HS-27A (cell line): Measurements from ENCODE around the gene HMOX1.
A peak's percentile ranks its signal among the peaks of the same experiment; 100 is the strongest.
"Not testable (repeated sequence)": the region's sequence is repeated elsewhere in the genome, so short reads cannot be mapped to it uniquely, and the experiment has no call there.

Experiments
- DNase-seq: peaks from one replicate; pipeline ENCODE4 v3.0.0-alpha.2; 2012; ENCODE audit warnings: low read depth, missing footprints

The HMOX1 gene

GRCh38 chr22:35350539-35351503, 30.1 kb upstream of the HMOX1 start:
- peak; percentile 71 for DNase-seq

DNA sequence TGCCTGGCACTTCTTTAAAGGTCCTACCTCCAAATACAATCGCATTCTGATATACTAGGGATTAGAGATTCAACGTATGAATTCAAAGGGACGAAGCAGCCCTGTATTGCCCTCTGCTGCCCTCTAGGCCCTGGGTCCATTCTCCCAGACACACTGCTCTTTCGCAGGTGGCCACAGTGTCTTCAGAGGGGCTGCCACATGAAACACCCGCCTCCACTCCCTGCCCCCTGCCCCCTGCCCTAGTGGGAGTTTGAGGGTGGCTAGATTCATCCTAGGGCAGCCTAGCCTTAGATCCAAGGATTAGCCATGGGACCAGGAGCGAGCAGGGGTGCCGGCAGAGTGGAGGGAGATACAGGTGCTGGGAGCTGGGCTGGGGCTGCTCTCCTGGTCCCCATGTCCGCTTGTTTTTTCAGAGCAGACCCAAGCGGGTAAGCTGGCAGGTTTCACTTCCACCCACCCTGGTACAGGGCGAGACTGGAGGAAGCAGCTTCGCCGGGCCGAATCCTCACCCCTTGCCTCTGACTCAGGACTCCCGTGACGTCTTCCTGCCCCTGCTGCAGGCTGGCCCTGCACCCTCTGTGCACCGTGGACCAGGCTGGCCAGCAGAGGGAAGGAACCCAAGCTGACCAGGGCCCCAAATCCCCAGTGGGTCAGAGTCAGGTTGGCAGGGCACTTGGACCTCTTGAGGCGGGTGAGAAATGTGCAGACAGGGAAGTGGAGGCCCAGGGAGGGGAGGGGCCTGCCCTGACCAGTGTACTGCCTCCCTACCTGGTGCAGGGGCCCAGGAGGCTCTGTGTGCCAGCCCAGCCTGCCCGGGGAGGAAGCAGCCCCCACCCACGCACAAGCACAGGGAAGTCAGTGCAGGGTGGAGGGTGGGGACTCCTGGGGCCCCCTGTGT, 28.4 kb upstream of the HMOX1 start:
- no peak for DNase-seq

GRCh38 chr22:35353318-35353717, 27.6 kb upstream of the HMOX1 start:
- no peak for DNase-seq

- DNase-seq = no peak
These were observed 26.8 kb upstream of the HMOX1 start for GRCh38 chr22:35354068-35354467.

DNA sequence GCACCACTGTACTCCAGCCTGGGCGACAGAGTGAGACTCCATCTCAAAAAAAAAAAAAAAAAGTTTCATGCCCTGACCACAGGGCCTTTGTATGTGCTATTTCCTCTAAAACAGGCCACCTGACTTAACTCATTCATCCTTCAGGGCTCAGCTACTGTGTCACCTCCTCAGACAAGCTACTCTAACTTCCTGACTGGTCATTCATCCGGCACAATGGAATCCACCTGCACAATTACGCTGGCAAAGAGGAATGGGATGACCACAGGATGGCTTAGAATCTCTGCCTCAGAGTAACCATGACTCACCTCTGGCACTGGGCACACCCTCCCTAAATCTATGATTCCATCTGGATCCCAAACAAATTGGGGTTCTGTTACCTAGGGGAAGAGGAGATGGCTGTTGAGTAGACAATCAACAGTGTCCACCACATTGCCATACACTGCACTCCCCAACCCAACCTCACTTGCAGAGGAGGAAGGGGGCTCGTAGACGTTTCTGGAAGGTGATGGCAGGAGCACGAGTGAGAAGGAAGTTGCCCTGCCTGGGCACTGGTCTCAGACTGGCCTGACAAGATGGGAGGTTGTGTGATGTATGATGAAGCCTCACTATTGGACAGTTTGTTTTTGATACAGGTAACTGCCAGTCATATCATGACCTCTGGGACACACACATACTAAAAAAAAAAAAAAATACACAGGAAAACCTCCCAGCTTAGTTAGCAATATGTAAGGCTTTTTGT, 22.8 kb upstream of the HMOX1 start:
- DNase-seq = no peak

DNA sequence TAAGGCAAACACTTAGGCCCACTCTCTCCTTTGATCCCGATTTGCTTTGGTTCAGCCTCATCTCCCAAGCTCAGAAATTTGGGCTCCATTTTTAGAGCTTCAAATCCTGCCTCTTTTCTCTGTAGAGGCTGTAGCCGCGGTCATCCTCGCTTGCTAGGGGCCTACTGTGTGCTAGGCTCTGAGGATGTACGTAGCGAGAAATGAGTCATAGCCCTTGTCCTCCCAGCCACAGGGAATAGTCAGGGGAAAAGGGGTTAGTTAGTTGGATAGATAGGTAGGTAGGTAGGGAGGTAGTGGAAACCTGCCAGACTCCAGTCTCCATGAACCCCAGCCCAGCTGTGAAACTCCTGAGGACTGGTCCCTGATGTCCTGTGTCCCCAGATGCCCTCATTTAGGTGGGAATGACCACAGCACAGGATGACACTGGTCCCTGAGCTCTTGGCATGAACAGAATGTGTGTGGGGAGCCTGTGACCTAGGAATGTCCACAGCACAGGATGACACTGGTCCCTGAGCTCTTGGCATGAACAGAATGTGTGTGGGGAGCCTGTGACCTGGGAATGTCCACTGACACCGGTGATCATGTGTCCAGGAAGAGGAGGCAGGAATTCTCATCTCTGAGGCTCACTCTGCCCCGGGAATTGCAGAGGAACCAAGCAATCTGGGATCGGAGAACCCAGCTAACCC, 21.4 kb upstream of the HMOX1 start:
- no peak for DNase-seq

DNA sequence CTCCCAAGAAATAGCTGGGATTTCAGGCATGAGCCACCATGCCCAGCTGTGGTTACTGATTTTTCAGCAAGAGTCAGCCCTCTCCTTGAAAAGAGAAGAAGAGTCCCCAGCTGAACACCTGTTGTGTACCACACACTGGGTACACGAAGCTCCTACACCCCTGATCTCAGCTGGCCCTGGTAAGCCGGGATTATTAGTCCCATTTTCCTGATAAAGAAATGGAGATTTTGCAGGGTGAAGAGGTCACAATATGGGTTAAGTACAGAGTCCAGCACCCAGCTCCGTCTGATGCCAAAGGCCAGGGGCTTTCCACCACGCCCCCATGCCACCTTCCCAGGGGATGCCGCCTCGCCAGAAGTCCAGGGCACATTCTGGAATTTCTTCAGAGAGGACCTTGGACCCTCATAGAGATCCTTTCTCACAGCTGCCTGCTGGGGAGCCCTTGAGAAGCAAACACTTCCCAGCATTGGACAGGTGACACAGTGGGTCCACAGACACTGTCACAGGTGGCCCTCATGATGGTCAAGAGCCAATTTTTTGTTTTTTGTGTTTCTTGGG, 19.8 kb upstream of the HMOX1 start:
- DNase-seq = no peak

GRCh38 chr22:35363566-35364086, 17.3 kb upstream of the HMOX1 start:
- no peak for DNase-seq

- DNase-seq = not testable (repeated sequence)
These were observed 16.7 kb upstream of the HMOX1 start for GRCh38 chr22:35364230-35364629.

- no peak for DNase-seq
These were observed 13.5 kb upstream of the HMOX1 start for GRCh38 chr22:35367331-35367886.

DNA sequence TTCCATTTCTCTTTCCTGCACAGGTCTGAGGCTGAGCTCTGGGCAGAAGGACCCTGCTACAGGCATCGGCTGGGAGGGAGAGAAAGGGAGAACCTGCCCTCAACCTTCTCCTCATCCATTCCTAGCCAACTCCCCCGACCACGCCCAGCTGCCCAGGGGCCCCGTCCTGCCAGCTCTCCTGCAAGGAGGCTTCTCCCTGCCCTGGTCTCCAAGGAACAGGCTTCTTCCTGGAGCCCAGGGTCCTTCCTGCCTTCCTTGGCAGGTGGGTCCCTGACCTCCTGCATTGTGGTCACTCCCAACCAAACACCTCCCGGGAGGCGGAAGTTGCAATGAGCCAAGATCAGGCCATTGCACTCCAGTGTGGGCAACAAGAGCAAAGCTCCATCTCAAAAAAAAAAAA, 12.5 kb upstream of the HMOX1 start:
- no peak for DNase-seq

DNA sequence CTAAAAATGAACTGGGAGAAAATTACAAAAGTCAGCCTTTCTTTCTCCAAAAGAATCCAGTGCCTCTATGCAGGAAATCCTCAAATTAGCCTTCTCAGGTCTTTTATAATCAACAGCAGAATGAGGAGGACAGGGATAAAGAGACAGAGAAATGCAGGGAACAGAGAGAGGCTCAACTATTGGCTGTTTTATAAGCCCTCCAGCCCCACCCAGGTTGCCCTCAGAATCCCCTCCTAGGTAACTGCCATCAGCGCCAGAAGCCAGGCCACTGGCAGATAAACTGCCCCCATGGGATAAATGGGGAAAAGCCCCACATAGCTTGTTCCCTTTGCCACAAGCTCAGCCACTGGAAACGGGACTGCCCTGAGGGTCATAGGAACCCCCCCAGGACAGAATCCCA, 10.9 kb upstream of the HMOX1 start:
- DNase-seq = no peak

DNA sequence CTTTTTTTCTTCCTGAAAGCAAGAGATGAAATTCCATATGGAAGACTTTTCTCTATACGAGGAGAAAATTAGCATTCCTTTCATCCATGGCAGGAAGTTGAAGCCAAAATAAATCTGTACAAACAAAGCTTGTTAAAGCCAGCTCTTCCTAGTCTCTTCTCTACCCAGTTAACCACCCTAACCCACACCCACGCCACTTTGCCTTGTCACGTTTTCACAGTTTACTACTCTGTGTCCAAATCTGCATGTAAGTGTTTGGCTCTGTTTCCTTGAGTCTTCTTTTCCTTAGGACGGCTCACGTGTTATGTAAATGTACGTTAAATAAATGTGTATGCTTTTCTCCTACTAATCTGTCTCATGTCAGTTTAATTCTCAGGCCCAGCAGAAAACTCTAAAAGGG, 7.1 kb upstream of the HMOX1 start:
- no peak for DNase-seq

- no peak for DNase-seq
These were observed 5.9 kb upstream of the HMOX1 start for GRCh38 chr22:35375031-35375430.

GRCh38 chr22:35375526-35375925, 5.4 kb upstream of the HMOX1 start:
- no peak for DNase-seq

DNA sequence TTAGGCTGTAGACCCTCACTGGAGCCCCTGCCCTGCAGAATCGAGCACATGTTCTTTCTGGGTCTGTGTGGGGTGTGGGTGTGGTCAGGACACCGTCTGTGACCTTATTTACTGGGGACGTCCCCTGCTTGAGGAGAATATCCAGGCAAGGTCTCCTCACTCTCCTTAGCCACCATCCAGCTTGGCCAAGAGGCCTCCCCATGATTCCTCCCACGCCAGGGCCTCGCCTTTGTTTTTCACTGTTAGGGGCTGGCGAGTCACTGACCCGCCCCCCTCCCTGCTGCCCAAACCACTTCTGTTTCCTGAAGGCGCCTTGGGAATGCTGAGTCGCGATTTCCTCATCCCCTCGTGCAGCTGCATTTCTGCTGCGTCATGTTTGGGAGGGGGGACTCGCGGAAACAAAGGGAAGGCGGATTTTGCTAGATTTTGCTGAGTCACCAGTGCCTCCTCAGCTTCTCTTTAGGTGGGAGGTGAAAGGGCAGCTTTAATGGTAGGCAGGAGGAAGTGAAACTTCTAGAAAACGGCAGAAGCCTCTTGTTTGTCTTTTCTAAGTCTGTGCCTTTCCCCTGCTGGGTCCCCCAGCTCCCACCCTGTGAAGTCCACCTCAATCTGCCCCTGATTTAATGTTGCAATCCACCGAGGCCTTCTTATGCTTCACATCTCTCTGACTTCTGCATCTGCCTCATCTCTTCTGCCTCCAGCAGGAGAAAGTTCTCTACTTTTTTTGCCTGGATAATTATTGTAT, 4.0 kb upstream of the HMOX1 start:
- DNase-seq = peak; percentile 81

DNA sequence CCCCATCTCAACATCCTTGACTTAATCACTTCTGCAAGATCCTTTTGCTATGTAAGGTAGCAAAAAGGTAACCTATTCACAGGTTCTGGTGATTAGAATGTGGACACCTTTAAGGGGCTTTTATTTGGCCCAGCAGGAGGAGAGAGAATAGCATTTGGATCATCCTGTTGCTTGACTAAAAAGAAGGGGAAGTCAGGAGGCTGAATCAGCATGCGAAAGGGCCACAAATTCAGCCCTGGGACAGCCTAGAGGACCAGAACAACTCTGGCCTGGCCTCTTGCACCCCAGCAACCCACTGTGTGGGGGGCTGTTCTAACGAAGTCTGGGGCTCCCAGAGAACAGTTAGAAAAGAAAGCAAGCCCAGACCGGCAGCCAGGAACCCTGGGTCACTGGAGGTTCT, 3.2 kb upstream of the HMOX1 start:
- DNase-seq = no peak

DNA sequence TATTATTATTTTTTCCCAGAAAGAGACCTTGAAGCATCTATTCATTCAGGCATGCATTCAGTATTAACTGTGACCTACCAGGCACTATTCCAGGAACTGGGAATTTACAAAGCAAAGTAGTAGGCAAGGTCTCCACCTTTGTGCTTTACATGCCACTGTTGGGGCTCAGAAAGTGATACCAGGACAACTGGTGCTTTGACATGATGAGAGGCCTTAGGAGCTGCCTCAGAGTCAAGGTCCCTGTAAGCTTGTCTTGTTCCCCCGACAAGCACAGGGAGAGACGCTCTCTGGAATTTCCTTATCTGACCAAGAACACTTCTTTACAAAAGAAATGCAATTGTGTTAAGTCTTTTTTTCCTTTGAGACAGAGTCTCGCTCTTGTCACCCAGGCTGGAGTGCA, 2.3 kb upstream of the HMOX1 start:
- no peak for DNase-seq

DNA sequence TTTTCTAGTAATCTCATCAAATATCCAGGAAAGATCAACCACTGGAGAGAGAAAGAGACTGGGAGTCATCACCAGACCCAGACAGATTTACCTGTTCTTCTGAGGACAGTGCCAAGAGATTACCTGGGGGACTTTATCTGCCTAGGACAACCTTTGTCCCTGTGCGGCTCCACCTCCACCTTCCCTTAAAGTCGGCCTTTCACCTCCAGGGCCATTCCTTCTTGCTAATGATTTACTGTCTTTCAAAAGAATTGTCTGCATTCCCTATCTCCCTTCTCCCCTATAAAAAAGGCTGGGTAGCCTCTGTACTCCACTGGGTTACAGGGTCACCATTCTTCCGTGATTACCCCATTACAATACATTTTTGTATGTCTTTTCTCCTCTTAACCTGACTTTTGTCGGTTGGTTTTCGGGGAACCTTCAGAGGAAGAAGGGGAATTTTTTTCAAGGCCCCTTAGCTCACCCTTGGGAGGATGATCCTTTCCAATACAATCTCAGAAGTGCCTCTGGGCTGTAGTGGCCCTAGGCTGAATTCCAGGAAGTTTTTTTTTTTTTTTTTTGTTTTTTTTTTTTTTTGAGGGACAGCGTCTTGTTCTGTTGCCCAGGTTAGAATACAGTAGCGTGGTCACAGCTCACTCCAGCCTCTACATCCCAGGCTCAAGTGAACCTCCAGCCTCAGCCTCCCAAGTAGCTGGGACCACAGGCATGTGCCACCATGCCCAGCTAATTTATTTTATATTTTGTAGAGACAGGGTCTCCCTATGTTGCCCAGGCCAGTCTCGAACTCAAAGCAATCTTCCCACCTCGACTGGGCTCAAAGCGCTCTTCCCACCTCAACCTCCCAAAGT, 1.5 kb upstream of the HMOX1 start:
- DNase-seq = no peak
